K562 (cell line): ENCODE data around the gene COPS4. TPM values are rescaled to one million over a fixed set of nuclear protein-coding genes. Genes with fewer than 3 reads are reported as not detected.
A peak's percentile ranks its signal among the peaks of the same experiment; 100 is the strongest.

ENCODE experiments used
- CBFA2T2 ChIP-seq: fragments of 450-650 bp; conservative IDR thresholded peaks from 2 replicates; pipeline ENCODE4 v1.6.1; 2017; ENCODE audit warnings: mild to moderate bottlenecking
- CHD4 ChIP-seq: fragments of 200-600 bp; sonication (generic); IDR thresholded peaks from 3 replicates; pipeline ENCODE4 v1.6.1; 2012; ENCODE audit warnings: low read depth, mild to moderate bottlenecking, mixed read lengths, low read length, inconsistent platforms; ENCODE audit not compliant: insufficient read depth, insufficient replicate concordance, poor library complexity, severe bottlenecking
- ESRRA ChIP-seq: fragments of 450-650 bp; IDR thresholded peaks from 2 replicates; pipeline ENCODE4 v1.6.1; 2014; ENCODE audit warnings: low read depth, mild to moderate bottlenecking, moderate library complexity, borderline replicate concordance
- ETV5 ChIP-seq: sonication (generic); formaldehyde crosslinking; IDR thresholded peaks from 2 replicates; pipeline ENCODE4 v1.4.0; 2020; ENCODE audit warnings: low read depth, mild to moderate bottlenecking, missing genetic modification reagents
- HNRNPUL1 ChIP-seq: fragments of 200-400 bp; formaldehyde crosslinking; IDR thresholded peaks from 2 replicates; pipeline ENCODE4 v1.6.1; 2017; ENCODE audit warnings: low read length
- KDM2B ChIP-seq: fragments of 250-450 bp; sonication (Bioruptor Pico); IDR thresholded peaks from 2 replicates; pipeline ENCODE4 v1.8.0; 2021; ENCODE audit warnings: mild to moderate bottlenecking, moderate library complexity
- RAD51 ChIP-seq: fragments of 450-650 bp; IDR thresholded peaks from 2 replicates; pipeline ENCODE4 v1.7.1; 2016; ENCODE audit warnings: low read depth, mild to moderate bottlenecking, borderline replicate concordance
- ZNF121 ChIP-seq: sonication (generic); formaldehyde crosslinking; conservative IDR thresholded peaks from 2 replicates; pipeline ENCODE4 v1.8.0; 2022; ENCODE audit warnings: missing genetic modification reagents
- ZNF561 ChIP-seq: fragments of 450-650 bp; formaldehyde crosslinking; conservative IDR thresholded peaks from 2 replicates; pipeline ENCODE4 v1.4.0; 2020; ENCODE audit warnings: mild to moderate bottlenecking, moderate library complexity
- ZNF57 ChIP-seq: fragments of 450-650 bp; formaldehyde crosslinking; IDR thresholded peaks from 2 replicates; pipeline ENCODE4 v1.4.0; 2020; ENCODE audit warnings: mild to moderate bottlenecking, moderate library complexity
- ZZZ3 ChIP-seq: fragments of 450-650 bp; IDR thresholded peaks from 2 replicates; pipeline ENCODE4 v1.6.1; 2016; ENCODE audit warnings: antibody characterized with exemption, mild to moderate bottlenecking, moderate library complexity
- polyA plus RNA-seq, 8 experiments: library from polyadenylated mRNA; depleted of rRNA in 4 of 8; stranded (reverse) in 5 of 8; unstranded in 3 of 8; fragments of >200 nt; fragmentation: Nextera tagmentation in 2 of 8; fragmentation: Illumina TruSeq in 1 of 8; extraction: Ambion mirVana in 2 of 8; extraction: Trizol in 1 of 8; gene quantifications; 2 replicates each; pipeline versions ENCODE4 v1.2.1 to v1.2.3, GENCODE V29; 2011 to 2014; ENCODE audit warnings: inconsistent platforms in 1 of 8, missing spikeins in 1 of 8
- total RNA-seq, 7 experiments: library from RNA; depleted of rRNA in 6 of 7; stranded (reverse); fragments of >200 nt in 6 of 7; fragmentation: Illumina TruSeq in 2 of 7; extraction: Trizol in 2 of 7; gene quantifications; 2 replicates each; pipeline versions ENCODE4 v1.2.1 to v1.2.3, GENCODE V29; 2011 to 2021; ENCODE audit warnings: low replicate concordance in 1 of 7
- TF ChIP-seq, protein P1 (sequence below): fragments of 150-350 bp; conservative IDR thresholded peaks from 2 replicates; pipeline ENCODE4 v1.6.1; 2014; ENCODE audit warnings: low read length
- TF ChIP-seq, protein P2 (sequence below): sonication (generic); formaldehyde crosslinking; IDR thresholded peaks from 2 replicates; pipeline ENCODE4 v1.8.0; 2022; ENCODE audit warnings: mild to moderate bottlenecking, missing genetic modification reagents
- TF ChIP-seq, protein P3 (sequence below): fragments of 450-650 bp; IDR thresholded peaks from 2 replicates; pipeline ENCODE4 v1.7.0; 2016; ENCODE audit warnings: borderline replicate concordance
- TF ChIP-seq, protein P4 (sequence below): fragments of 450-650 bp; IDR thresholded peaks from 2 replicates; pipeline ENCODE4 v1.7.1; 2018; ENCODE audit warnings: mild to moderate bottlenecking, low read depth; ENCODE audit not compliant: partially characterized antibody

COPS4 gene
- total and polyA plus RNA-seq, 9 of the 15 experiments (the other 6 are each of a cell fraction or from before 2014, with no cell fraction given) = 44.7 to 180 (median 70.9) TPM

DNA sequence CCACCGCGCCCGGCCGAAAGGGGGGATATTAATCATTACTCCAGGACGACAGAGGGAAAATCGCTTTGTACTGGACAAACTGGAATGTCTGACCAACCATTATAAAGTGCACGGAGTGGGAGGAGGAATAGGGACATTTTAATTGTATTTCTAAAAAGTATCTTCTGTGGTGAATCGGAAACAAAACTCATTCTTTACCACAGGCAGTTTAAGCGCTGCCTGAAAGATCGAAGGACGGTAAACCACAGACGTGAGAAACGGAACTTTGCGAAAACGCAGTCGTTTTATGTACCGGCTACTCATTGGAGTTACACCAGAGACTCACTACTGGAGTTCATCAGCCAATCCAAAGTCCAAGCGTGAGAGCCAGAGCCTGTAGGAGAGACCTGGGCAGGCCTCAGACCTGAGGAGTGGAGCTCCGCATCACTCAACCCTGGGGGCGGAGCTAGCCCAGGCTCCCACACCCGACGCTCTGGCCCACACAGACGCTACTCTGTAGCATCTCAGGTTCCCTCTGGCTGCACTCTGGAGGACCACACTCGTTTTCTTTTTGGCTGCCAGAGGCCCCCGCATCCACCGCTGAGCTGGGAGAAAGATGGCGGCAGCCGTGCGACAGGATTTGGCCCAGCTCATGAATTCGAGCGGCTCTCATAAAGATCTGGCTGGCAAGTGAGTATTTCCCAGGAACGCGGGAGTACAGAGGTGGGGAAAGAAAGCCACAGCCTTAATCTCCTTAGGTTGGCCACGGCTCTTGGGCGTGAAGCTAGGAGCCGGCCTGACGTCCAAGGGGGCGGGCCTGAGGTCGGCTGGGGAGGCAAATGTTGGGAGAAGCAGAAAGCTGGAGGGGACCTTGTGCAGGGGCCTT, at the start of gene COPS4 (continued):
- TF ChIP-seq, protein P1, sequence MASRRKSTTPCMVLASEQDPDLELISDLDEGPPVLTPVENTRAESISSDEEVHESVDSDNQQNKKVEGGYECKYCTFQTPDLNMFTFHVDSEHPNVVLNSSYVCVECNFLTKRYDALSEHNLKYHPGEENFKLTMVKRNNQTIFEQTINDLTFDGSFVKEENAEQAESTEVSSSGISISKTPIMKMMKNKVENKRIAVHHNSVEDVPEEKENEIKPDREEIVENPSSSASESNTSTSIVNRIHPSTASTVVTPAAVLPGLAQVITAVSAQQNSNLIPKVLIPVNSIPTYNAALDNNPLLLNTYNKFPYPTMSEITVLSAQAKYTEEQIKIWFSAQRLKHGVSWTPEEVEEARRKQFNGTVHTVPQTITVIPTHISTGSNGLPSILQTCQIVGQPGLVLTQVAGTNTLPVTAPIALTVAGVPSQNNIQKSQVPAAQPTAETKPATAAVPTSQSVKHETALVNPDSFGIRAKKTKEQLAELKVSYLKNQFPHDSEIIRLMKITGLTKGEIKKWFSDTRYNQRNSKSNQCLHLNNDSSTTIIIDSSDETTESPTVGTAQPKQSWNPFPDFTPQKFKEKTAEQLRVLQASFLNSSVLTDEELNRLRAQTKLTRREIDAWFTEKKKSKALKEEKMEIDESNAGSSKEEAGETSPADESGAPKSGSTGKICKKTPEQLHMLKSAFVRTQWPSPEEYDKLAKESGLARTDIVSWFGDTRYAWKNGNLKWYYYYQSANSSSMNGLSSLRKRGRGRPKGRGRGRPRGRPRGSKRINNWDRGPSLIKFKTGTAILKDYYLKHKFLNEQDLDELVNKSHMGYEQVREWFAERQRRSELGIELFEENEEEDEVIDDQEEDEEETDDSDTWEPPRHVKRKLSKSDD = 0 out of 2 replicates have a peak, but pooled peaks have one; percentile 42
- TF ChIP-seq ZNF57 (CRISPR knock-in tag) (no peak), ZNF121 (CRISPR knock-in tag) (no peak), RAD51 (0 out of 2 replicates have a peak, but pooled peaks have one; percentile 31), HNRNPUL1 (no peak), CBFA2T2 (no peak), ETV5 (no peak; the same call in none of the 2 replicates), ESRRA (peak; percentile 94), ZNF561 (CRISPR knock-in tag) (no peak), KDM2B (CRISPR knock-in tag) (no peak), CHD4 (no peak), ZZZ3 (no peak)
- TF ChIP-seq, protein P2, sequence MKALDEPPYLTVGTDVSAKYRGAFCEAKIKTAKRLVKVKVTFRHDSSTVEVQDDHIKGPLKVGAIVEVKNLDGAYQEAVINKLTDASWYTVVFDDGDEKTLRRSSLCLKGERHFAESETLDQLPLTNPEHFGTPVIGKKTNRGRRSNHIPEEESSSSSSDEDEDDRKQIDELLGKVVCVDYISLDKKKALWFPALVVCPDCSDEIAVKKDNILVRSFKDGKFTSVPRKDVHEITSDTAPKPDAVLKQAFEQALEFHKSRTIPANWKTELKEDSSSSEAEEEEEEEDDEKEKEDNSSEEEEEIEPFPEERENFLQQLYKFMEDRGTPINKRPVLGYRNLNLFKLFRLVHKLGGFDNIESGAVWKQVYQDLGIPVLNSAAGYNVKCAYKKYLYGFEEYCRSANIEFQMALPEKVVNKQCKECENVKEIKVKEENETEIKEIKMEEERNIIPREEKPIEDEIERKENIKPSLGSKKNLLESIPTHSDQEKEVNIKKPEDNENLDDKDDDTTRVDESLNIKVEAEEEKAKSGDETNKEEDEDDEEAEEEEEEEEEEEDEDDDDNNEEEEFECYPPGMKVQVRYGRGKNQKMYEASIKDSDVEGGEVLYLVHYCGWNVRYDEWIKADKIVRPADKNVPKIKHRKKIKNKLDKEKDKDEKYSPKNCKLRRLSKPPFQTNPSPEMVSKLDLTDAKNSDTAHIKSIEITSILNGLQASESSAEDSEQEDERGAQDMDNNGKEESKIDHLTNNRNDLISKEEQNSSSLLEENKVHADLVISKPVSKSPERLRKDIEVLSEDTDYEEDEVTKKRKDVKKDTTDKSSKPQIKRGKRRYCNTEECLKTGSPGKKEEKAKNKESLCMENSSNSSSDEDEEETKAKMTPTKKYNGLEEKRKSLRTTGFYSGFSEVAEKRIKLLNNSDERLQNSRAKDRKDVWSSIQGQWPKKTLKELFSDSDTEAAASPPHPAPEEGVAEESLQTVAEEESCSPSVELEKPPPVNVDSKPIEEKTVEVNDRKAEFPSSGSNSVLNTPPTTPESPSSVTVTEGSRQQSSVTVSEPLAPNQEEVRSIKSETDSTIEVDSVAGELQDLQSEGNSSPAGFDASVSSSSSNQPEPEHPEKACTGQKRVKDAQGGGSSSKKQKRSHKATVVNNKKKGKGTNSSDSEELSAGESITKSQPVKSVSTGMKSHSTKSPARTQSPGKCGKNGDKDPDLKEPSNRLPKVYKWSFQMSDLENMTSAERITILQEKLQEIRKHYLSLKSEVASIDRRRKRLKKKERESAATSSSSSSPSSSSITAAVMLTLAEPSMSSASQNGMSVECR (CRISPR knock-in tag) = peak; percentile 85
- TF ChIP-seq, protein P3, sequence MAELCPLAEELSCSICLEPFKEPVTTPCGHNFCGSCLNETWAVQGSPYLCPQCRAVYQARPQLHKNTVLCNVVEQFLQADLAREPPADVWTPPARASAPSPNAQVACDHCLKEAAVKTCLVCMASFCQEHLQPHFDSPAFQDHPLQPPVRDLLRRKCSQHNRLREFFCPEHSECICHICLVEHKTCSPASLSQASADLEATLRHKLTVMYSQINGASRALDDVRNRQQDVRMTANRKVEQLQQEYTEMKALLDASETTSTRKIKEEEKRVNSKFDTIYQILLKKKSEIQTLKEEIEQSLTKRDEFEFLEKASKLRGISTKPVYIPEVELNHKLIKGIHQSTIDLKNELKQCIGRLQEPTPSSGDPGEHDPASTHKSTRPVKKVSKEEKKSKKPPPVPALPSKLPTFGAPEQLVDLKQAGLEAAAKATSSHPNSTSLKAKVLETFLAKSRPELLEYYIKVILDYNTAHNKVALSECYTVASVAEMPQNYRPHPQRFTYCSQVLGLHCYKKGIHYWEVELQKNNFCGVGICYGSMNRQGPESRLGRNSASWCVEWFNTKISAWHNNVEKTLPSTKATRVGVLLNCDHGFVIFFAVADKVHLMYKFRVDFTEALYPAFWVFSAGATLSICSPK = no peak
- TF ChIP-seq, protein P4, sequence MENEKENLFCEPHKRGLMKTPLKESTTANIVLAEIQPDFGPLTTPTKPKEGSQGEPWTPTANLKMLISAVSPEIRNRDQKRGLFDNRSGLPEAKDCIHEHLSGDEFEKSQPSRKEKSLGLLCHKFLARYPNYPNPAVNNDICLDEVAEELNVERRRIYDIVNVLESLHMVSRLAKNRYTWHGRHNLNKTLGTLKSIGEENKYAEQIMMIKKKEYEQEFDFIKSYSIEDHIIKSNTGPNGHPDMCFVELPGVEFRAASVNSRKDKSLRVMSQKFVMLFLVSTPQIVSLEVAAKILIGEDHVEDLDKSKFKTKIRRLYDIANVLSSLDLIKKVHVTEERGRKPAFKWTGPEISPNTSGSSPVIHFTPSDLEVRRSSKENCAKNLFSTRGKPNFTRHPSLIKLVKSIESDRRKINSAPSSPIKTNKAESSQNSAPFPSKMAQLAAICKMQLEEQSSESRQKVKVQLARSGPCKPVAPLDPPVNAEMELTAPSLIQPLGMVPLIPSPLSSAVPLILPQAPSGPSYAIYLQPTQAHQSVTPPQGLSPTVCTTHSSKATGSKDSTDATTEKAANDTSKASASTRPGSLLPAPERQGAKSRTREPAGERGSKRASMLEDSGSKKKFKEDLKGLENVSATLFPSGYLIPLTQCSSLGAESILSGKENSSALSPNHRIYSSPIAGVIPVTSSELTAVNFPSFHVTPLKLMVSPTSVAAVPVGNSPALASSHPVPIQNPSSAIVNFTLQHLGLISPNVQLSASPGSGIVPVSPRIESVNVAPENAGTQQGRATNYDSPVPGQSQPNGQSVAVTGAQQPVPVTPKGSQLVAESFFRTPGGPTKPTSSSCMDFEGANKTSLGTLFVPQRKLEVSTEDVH = peak; percentile 63
